Measurements from ENCODE around the gene DACT1.
"Not testable (repeated sequence)": the region's sequence is repeated elsewhere in the genome, so short reads cannot be mapped to it uniquely, and the experiment has no call there.

DACT1 gene, protein sequence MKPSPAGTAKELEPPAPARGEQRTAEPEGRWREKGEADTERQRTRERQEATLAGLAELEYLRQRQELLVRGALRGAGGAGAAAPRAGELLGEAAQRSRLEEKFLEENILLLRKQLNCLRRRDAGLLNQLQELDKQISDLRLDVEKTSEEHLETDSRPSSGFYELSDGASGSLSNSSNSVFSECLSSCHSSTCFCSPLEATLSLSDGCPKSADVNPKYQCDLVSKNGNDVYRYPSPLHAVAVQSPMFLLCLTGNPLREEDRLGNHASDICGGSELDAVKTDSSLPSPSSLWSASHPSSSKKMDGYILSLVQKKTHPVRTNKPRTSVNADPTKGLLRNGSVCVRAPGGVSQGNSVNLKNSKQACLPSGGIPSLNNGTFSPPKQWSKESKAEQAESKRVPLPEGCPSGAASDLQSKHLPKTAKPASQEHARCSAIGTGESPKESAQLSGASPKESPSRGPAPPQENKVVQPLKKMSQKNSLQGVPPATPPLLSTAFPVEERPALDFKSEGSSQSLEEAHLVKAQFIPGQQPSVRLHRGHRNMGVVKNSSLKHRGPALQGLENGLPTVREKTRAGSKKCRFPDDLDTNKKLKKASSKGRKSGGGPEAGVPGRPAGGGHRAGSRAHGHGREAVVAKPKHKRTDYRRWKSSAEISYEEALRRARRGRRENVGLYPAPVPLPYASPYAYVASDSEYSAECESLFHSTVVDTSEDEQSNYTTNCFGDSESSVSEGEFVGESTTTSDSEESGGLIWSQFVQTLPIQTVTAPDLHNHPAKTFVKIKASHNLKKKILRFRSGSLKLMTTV
- long read RNA-seq, result 0 reads

DNA sequence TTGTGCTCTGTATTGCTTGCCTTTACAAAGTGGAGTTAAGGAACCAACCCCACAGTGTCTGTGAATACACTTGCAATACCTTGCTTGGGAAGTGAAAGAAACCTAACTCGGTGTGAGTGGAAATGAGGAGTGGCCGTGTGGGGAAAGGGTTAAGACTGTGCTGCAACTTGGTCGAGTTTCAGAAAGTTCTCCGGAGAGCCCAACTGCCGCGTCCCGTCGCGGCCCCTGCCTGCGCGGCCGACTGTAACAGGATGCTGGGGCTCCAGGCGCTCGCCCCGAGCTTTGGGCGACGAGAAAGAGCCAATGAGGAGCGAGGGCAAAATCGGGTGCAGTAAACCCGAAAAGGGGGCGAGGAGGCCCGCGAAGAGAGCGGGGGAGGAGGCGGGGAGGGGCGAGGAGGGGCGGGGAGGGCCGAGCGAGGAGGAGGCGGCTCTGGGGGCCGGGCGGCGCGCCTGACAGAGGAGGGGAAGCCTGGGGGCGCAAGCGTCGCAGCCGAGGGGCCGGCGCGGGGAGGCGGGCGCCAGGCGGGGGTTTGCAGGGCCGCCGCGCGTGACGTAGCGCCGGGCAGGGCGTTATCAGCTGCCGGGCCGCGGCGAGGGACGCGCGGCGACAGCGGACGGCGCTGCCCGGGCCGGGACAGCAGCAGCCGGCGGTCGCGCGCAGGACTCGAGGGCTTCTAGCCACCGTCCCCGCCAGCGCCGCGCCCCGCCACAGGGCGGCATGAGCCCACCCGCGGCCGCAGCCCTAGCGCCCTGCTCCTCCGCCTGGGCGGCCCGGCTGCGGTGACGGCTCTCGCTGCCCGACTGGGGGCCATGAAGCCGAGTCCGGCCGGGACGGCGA lies at the start of gene DACT1:
DACT1 (plus strand) TSS at position 572 of the 840 bp plus-strand sequence; CDS start at position 813, 241 bp downstream.
- DNase-seq (ENCODE audit: low read depth in 1 of 2, low spot score in 1 of 2), result no peak
- H3K27me3 ChIP-seq (ENCODE audit: insufficient read depth, poor library complexity, severe bottlenecking), result peaks cover 27% of the 10 kb centered on the region
- no peak within 1 kb of the TSS for H3K27ac ChIP-seq (replicated peaks)
- TF ChIP-seq GABPA (IDR thresholded peaks at IDR 0.05; ENCODE audit: low read depth), result no peak
- TF ChIP-seq, protein P1, sequence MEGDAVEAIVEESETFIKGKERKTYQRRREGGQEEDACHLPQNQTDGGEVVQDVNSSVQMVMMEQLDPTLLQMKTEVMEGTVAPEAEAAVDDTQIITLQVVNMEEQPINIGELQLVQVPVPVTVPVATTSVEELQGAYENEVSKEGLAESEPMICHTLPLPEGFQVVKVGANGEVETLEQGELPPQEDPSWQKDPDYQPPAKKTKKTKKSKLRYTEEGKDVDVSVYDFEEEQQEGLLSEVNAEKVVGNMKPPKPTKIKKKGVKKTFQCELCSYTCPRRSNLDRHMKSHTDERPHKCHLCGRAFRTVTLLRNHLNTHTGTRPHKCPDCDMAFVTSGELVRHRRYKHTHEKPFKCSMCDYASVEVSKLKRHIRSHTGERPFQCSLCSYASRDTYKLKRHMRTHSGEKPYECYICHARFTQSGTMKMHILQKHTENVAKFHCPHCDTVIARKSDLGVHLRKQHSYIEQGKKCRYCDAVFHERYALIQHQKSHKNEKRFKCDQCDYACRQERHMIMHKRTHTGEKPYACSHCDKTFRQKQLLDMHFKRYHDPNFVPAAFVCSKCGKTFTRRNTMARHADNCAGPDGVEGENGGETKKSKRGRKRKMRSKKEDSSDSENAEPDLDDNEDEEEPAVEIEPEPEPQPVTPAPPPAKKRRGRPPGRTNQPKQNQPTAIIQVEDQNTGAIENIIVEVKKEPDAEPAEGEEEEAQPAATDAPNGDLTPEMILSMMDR (IDR thresholded peaks at IDR 0.05; ENCODE audit: insufficient read depth, low read length), result no peak
- no peak for TF ChIP-seq POLR2AphosphoS5 (IDR thresholded peaks at IDR 0.05; ENCODE audit: low read depth)
- no peak for TF ChIP-seq SPI1 (IDR thresholded peaks at IDR 0.05; ENCODE audit: borderline replicate concordance, low read depth)
- TF ChIP-seq, protein P2, sequence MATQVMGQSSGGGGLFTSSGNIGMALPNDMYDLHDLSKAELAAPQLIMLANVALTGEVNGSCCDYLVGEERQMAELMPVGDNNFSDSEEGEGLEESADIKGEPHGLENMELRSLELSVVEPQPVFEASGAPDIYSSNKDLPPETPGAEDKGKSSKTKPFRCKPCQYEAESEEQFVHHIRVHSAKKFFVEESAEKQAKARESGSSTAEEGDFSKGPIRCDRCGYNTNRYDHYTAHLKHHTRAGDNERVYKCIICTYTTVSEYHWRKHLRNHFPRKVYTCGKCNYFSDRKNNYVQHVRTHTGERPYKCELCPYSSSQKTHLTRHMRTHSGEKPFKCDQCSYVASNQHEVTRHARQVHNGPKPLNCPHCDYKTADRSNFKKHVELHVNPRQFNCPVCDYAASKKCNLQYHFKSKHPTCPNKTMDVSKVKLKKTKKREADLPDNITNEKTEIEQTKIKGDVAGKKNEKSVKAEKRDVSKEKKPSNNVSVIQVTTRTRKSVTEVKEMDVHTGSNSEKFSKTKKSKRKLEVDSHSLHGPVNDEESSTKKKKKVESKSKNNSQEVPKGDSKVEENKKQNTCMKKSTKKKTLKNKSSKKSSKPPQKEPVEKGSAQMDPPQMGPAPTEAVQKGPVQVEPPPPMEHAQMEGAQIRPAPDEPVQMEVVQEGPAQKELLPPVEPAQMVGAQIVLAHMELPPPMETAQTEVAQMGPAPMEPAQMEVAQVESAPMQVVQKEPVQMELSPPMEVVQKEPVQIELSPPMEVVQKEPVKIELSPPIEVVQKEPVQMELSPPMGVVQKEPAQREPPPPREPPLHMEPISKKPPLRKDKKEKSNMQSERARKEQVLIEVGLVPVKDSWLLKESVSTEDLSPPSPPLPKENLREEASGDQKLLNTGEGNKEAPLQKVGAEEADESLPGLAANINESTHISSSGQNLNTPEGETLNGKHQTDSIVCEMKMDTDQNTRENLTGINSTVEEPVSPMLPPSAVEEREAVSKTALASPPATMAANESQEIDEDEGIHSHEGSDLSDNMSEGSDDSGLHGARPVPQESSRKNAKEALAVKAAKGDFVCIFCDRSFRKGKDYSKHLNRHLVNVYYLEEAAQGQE (IDR thresholded peaks at IDR 0.05; ENCODE audit: insufficient replicate concordance, low read depth), result no peak
- peak within 1 kb of the TSS; percentile 32 for H3K4me3 ChIP-seq (replicated peaks; ENCODE audit: insufficient read depth, low read length)

DNA sequence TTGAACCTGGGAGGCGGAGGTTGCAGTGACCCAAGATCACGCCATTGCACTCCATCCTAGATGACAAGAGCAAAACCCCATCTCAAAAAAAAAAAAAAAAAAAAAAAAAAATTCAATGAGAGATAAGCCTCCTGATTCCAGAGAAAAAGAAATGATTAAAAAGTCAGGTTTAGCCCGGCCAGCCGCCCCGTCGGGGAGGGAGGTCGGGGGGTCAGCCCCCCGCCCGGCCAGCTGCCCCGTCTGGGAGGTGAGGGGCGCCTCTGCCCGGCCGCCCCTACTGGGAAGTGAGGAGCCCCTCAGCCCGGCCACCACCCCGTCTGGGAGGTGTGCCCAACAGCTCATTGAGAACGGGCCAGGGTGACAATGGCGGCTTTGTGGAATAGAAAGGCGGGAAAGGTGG lies 49.4 kb upstream of the DACT1 start:
- H3K27me3 ChIP-seq (ENCODE audit: insufficient read depth, poor library complexity, severe bottlenecking); H3K27ac ChIP-seq (replicated peaks); DNase-seq (ENCODE audit: low read depth in 1 of 2, low spot score in 1 of 2): not testable (repeated sequence)

DNA sequence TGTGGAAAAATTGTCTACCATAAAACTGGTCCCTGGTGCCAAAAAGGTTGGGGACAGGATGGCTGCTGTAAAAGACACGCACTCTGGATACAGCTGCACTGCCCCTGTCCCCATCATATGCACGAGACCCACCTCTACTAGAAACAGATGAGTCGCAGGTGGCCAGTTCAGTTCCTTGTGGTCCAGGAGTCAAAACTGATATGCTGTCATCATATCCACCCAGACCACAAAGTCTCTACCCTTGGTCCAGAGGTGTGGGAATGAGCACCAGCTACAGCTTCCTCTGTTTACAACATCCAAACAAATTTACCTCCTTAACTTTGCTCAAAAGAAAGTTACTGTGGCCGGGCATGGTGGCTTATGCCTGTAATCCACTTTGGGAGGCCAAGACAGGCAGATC lies 43.8 kb upstream of the DACT1 start:
- Histone ChIP-seq H3K4me3 (replicated peaks; ENCODE audit: insufficient read depth, low read length) (no peak overlapping the region), H3K27ac (replicated peaks) (no peak overlapping the region), H3K27me3 (ENCODE audit: insufficient read depth, poor library complexity, severe bottlenecking) (no peaks in the 10 kb centered on the region)
- no peak for DNase-seq (ENCODE audit: low read depth in 1 of 2, low spot score in 1 of 2)
- TF ChIP-seq, protein P2 (IDR thresholded peaks at IDR 0.05; ENCODE audit: insufficient replicate concordance, low read depth), result no peak
- TF ChIP-seq, protein P1 (IDR thresholded peaks at IDR 0.05; ENCODE audit: insufficient read depth, low read length), result no peak
- no peak for TF ChIP-seq POLR2AphosphoS5 (IDR thresholded peaks at IDR 0.05; ENCODE audit: low read depth)

More for the DNA sequence above, 49.4 kb upstream of the DACT1 start:
- not testable (repeated sequence) for H3K4me3 ChIP-seq (replicated peaks; ENCODE audit: insufficient read depth, low read length)

DNA sequence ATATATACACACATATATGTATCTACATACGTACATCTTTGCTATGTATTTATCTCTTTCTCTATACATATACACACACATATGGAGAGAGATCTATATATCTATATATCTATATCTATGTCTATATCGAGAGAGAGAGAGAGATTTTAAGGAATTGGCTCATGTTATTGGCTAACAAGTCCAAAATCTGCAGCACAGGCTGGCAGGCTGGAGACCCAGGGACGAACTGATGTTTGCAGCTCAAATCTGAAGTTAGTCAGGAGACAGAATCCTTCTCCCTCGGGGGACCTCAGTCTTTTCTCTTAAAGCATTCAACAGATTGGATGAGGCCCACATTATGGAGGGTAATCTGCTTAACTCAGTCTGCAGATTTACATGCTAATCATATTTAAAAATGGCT lies 40.7 kb upstream of the DACT1 start:
- no peak overlapping the region for H3K4me3 ChIP-seq (replicated peaks; ENCODE audit: insufficient read depth, low read length)
- DNase-seq (ENCODE audit: low read depth in 1 of 2, low spot score in 1 of 2), result no peak
- TF ChIP-seq SPI1 (IDR thresholded peaks at IDR 0.05; ENCODE audit: borderline replicate concordance, low read depth), result no peak
- TF ChIP-seq, protein P2 (IDR thresholded peaks at IDR 0.05; ENCODE audit: insufficient replicate concordance, low read depth), result no peak
- no peak for TF ChIP-seq POLR2AphosphoS5 (IDR thresholded peaks at IDR 0.05; ENCODE audit: low read depth)
- TF ChIP-seq, protein P1 (IDR thresholded peaks at IDR 0.05; ENCODE audit: insufficient read depth, low read length), result no peak
- TF ChIP-seq GABPA (IDR thresholded peaks at IDR 0.05; ENCODE audit: low read depth), result no peak

More for the DNA sequence above, 40.7 kb upstream of the DACT1 start:
- no peaks in the 10 kb centered on the region for H3K27me3 ChIP-seq (ENCODE audit: insufficient read depth, poor library complexity, severe bottlenecking)
- H3K27ac ChIP-seq (replicated peaks), result no peak overlapping the region
